Astrocyte of the spinal cord (primary cell): Measurements from ENCODE around the gene TPBGL.

Experiments
- DNase-seq: peaks from one replicate; pipeline ENCODE4 v3.0.0; 2011; ENCODE audit warnings: low read depth, low spot score
- H3K4me3 ChIP-seq: 2 replicates; pipeline ENCODE4 v1.5.1; 2011; ENCODE audit warnings: low read depth, mild to moderate bottlenecking, low read length, moderate library complexity
- in situ Hi-C: cut with HindIII; loops from 2 replicates; pipeline ENCODE4 v1.10.0; 2017; ENCODE audit warnings: low sequenced_read_pairs
- TF ChIP-seq, protein P1 (sequence below): IDR thresholded peaks from 2 replicates; pipeline ENCODE4 v1.5.1; 2012; ENCODE audit warnings: low read depth, mild to moderate bottlenecking, low read length, inconsistent platforms

TPBGL gene

GRCh38 chr11:75201771-75202170 lies 38.8 kb upstream of the TPBGL start:
- in situ Hi-C loops: no loop called here

GRCh38 chr11:75202195-75202594 lies 38.4 kb upstream of the TPBGL start:
- TF ChIP-seq, protein P1, sequence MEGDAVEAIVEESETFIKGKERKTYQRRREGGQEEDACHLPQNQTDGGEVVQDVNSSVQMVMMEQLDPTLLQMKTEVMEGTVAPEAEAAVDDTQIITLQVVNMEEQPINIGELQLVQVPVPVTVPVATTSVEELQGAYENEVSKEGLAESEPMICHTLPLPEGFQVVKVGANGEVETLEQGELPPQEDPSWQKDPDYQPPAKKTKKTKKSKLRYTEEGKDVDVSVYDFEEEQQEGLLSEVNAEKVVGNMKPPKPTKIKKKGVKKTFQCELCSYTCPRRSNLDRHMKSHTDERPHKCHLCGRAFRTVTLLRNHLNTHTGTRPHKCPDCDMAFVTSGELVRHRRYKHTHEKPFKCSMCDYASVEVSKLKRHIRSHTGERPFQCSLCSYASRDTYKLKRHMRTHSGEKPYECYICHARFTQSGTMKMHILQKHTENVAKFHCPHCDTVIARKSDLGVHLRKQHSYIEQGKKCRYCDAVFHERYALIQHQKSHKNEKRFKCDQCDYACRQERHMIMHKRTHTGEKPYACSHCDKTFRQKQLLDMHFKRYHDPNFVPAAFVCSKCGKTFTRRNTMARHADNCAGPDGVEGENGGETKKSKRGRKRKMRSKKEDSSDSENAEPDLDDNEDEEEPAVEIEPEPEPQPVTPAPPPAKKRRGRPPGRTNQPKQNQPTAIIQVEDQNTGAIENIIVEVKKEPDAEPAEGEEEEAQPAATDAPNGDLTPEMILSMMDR: no peak
- in situ Hi-C loops: no loop called here
- DNase-seq: no peak
- no peak overlapping the region for H3K4me3 ChIP-seq

More at GRCh38 chr11:75201771-75202170, 38.8 kb upstream of the TPBGL start:
- no peak for DNase-seq
- TF ChIP-seq, protein P1: no peak
- no peak overlapping the region for H3K4me3 ChIP-seq

DNA sequence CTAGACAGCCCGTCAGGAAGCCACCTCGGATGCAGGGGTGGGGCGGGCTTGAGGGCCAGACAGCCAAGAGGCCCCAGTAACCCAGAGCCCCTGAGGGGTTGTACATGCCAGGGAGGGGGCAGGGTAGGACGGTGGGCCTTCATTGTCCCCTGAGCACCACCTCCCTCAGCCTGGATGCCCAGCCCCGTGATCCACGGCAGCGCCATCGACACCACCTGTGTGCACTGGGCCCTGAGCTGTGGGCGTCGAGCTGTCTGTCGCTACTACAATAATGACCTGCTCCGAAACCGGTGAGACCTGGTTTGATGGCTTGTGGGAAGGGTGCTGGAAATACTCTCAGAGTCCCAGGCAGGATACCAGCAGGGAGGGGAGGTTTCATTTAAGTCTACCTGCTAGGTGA lies 37.4 kb upstream of the TPBGL start:
- no peak overlapping the region for H3K4me3 ChIP-seq
- in situ Hi-C loops: no loop called here
- TF ChIP-seq, protein P1: no peak
- DNase-seq: no peak

- no peak for DNase-seq
- in situ Hi-C loops: no loop called here
- TF ChIP-seq, protein P1: no peak
- no peak overlapping the region for H3K4me3 ChIP-seq
Measured at GRCh38 chr11:75203641-75204011, 36.9 kb upstream of the TPBGL start.

DNA sequence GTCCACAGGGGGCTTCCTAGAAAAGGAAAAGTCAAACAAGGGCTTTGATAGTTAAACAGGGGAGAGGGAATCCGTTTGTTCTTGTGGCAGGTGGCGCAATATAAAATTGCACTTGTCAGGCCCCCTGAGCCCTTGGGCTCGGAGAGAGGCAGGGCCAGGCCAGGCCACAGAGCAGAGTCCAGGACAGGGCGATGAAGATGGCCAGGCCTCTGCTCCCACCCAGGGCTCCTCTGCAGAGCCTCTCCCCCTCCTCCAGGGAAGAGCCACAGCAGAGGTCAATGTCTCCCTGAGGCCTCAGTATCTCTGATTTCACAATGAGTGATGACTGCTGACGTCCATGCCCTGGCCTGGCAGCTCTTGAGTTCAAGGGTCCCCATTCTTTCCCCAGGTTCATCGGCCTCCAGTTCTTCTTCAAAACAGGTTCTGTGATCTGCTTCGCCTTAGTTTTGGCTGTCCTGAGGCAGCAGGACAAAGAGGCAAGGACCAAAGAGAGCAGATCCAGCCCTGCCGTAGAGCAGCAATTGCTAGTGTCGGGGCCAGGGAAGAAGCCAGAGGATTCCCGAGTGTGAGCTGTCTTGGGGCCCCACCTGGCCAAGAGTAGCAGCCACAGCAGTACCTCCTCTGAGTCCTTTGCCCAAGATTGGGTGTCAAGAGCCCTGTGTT lies 36.4 kb upstream of the TPBGL start:
- TF ChIP-seq, protein P1: no peak
- in situ Hi-C loops: no loop called here
- DNase-seq: no peak
- no peak overlapping the region for H3K4me3 ChIP-seq

- H3K4me3 ChIP-seq: no peak overlapping the region
- in situ Hi-C loops: no loop called here
- TF ChIP-seq, protein P1: peak; percentile 92
- peak; percentile 72 for DNase-seq
Measured at GRCh38 chr11:75204685-75205563, 35.6 kb upstream of the TPBGL start.
